Lung (tissue), 12 donors: ENCODE data around the gene CSMD2. TPM values are rescaled to one million over a fixed set of nuclear protein-coding genes. Genes with fewer than 3 reads are reported as not detected.

Experiments
- ATAC-seq: fragments of 200-7000 bp; cut with Tn5 transposase; one replicate; pipeline ENCODE4 v1.9.1; 2020; ENCODE audit warnings: moderate number of reproducible peaks; ENCODE audit not compliant: insufficient read depth, low FRiP score
- DNase-seq, 3 donors: peaks; one replicate each; pipeline ENCODE4 v3.0.0-alpha.2; 2013 to 2017
- H3K27ac ChIP-seq, 2 donors: one replicate each; pipeline ENCODE4 v1.5.1; 2013; ENCODE audit warnings: mild to moderate bottlenecking in 2 of 2, moderate library complexity in 2 of 2, control low read depth in 1 of 2, inconsistent platforms in 1 of 2, low read depth in 1 of 2, low read length in 1 of 2
- H3K27me3 ChIP-seq, 3 donors: one replicate each; pipeline ENCODE4 v1.5.1; 2013; ENCODE audit warnings: low read length in 2 of 3; ENCODE audit not compliant: control insufficient read depth in 3 of 3, insufficient read depth in 3 of 3
- H3K36me3 ChIP-seq, 4 donors: one replicate each; pipeline ENCODE4 v1.5.1; 2013; ENCODE audit warnings: low read length in 4 of 4, mild to moderate bottlenecking in 1 of 4, moderate library complexity in 1 of 4; ENCODE audit not compliant: control insufficient read depth in 4 of 4, insufficient read depth in 4 of 4
- H3K4me1 ChIP-seq, 5 donors: one replicate each; pipeline ENCODE4 v1.5.1; 2013; ENCODE audit warnings: low read length in 5 of 5, mild to moderate bottlenecking in 2 of 5, moderate library complexity in 1 of 5; ENCODE audit not compliant: control insufficient read depth in 5 of 5, insufficient read depth in 5 of 5
- H3K4me3 ChIP-seq: one replicate; pipeline ENCODE4 v1.5.1; 2013; ENCODE audit warnings: mild to moderate bottlenecking, control low read depth, moderate library complexity
- H3K9ac ChIP-seq, 2 donors: one replicate each; pipeline ENCODE4 v1.5.1; 2013; ENCODE audit warnings: low read length in 2 of 2, control low read depth in 1 of 2; ENCODE audit not compliant: insufficient read depth in 1 of 2
- H3K9me3 ChIP-seq, 4 donors: one replicate each; pipeline ENCODE4 v1.5.1; 2013; ENCODE audit warnings: low read length in 3 of 4, mild to moderate bottlenecking in 1 of 4, moderate library complexity in 1 of 4; ENCODE audit not compliant: control insufficient read depth in 4 of 4, insufficient read depth in 3 of 4
- WGBS, 2 donors: extraction: QIAGEN DNeasy Blood & Tissue Kit; methylation state at CpG; one replicate each; pipeline ENCODE4 v1.1.7; 2013; 5-methylcytosine and 5-hydroxymethylcytosine counted together
- polyA plus RNA-seq, 2 donors: library from polyadenylated mRNA; stranded (reverse); fragments of 200-250 nt; gene quantifications; one replicate each; pipeline ENCODE4 v1.2.1, GENCODE V29; 2013
- total RNA-seq, 2 donors: library from RNA; depleted of rRNA in 1 of 2; stranded (reverse); fragments of >200 nt in 1 of 2; gene quantifications; one replicate each; pipeline ENCODE4 v1.2.1, GENCODE V29; 2014 to 2021
- TF ChIP-seq, protein P1 (sequence below): IDR thresholded peaks from 2 replicates; pipeline ENCODE4 v1.5.1; 2012; ENCODE audit warnings: mild to moderate bottlenecking; ENCODE audit errors: control extremely low read depth, extremely low read depth
- donor health status: control.
- donor health status: control.
- donor health status: Bipolar disorder and iron deficiency.
- donor health status: healthy.
- donor health status: DM: yes; HTN: yes; CAD: no.

Gene CSMD2
- total and polyA plus RNA-seq, 4 donors, result 0.11 to 1.2 (median 0.39) TPM

DNA sequence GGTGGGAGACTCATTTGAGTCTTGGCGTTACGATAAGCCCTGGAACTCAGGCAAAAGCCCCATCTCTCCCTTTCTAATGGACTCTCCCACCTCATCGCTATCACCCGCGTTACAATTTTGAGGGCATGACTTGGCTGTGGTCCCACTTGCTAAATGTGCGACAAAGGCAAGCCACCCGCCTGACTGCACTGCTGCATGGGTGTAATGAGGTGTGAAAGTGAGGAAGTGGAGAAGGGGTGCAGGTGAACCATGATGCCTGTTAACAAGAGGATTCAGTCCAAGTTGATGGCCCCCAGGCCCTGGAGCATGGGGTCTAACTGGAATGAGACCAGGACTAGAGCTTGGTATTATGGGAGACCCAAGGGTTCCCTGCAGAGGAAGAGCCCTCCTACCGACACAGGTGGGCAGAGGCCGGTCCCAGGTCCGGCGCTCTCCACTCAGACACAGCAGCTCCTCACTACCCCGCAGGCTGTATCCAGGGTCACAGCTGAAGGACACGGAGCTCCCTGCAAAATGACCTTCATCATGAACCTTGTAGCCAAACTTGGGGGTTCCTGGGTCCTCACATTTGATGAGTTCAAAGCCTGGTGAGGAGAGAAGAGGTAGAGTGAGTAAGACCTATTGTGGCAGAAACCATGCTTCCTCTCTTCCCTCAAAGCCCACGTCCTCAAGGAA lies 466.5 kb downstream of the CSMD2 start:
- 85 to 86% methylated on average over 14 of the region's 14 CpGs for WGBS, 2 donors
- Histone ChIP-seq H3K4me1 (no peaks in the 10 kb centered on the region), H3K27me3 (peaks cover 0 to 14% (median 3%) of the 10 kb centered on the region in 3 donors), H3K9me3 (peaks cover 0 to 6% (median 0%) of the 10 kb centered on the region in 4 donors), H3K9ac (no peak overlapping the region), H3K4me3 (no peak overlapping the region), H3K36me3 (no peaks in the 10 kb centered on the region), H3K27ac (no peak overlapping the region)
- TF ChIP-seq, protein P1, sequence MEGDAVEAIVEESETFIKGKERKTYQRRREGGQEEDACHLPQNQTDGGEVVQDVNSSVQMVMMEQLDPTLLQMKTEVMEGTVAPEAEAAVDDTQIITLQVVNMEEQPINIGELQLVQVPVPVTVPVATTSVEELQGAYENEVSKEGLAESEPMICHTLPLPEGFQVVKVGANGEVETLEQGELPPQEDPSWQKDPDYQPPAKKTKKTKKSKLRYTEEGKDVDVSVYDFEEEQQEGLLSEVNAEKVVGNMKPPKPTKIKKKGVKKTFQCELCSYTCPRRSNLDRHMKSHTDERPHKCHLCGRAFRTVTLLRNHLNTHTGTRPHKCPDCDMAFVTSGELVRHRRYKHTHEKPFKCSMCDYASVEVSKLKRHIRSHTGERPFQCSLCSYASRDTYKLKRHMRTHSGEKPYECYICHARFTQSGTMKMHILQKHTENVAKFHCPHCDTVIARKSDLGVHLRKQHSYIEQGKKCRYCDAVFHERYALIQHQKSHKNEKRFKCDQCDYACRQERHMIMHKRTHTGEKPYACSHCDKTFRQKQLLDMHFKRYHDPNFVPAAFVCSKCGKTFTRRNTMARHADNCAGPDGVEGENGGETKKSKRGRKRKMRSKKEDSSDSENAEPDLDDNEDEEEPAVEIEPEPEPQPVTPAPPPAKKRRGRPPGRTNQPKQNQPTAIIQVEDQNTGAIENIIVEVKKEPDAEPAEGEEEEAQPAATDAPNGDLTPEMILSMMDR, result no peak
- ATAC-seq, result no peak
- no peak for DNase-seq

DNA sequence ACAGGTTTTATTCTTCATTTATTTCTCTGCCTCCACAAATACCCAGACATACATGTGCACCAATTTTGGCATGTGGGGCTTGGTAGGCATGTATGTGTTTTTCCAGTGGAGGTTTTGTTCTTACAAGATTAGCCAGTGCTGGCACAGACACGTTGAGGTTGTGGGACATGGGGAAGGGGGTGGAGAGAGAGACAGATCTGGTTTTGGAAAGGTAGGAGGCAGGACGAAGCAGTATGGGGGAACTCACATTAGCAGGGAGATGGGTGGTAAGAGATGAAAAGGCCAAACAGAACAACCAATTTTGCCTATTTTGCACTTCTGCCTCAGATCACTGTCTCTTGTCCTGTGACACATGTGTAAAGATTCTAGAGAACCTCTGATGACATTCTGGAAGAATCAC lies 467.2 kb downstream of the CSMD2 start:
- H3K4me1 ChIP-seq, result no peaks in the 10 kb centered on the region
- peaks cover 0 to 6% (median 0%) of the 10 kb centered on the region in 4 donors for H3K9me3 ChIP-seq
- ATAC-seq (no peak), DNase-seq (no peak)
- no peaks in the 10 kb centered on the region for H3K36me3 ChIP-seq
- H3K27ac ChIP-seq, result no peak overlapping the region
- H3K27me3 ChIP-seq, result peaks cover 0 to 12% (median 3%) of the 10 kb centered on the region in 3 donors
- H3K4me3 ChIP-seq, result no peak overlapping the region
- WGBS, 2 donors, result 72 to 85% methylated on average over 2 of the region's 2 CpGs
- no peak overlapping the region for H3K9ac ChIP-seq
- TF ChIP-seq, protein P1, result no peak

DNA sequence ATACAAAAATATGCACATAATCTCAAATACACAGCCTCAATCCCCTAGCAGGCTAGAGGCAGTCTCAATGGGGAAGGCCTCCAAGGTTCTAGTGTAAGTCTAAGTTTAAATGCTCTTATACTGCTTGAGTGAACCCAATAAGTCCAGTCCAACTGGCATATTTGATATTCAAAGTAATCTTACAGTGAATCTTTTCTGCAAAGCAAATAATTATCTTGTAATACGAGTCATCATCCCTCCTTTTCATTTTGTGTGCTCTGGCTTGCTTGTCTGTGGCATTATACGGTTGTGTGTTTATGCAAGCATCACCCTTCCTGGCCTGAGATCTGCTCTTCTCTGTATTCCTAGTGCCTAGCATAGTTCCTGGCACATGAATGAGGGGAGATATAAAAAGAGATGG lies 468.1 kb downstream of the CSMD2 start:
- TF ChIP-seq, protein P1, result no peak
- H3K9ac ChIP-seq, result no peak overlapping the region
- H3K27ac ChIP-seq, result no peak overlapping the region
- H3K9me3 ChIP-seq, result peaks cover 0 to 6% (median 0%) of the 10 kb centered on the region in 4 donors
- no peak for DNase-seq
- no peak overlapping the region for H3K4me3 ChIP-seq
- H3K36me3 ChIP-seq, result no peaks in the 10 kb centered on the region
- 78 to 92% methylated on average over 2 of the region's 2 CpGs for WGBS, 2 donors
- H3K4me1 ChIP-seq, result no peaks in the 10 kb centered on the region
- ATAC-seq, result no peak
- H3K27me3 ChIP-seq, result peaks cover 0 to 12% (median 3%) of the 10 kb centered on the region in 3 donors
